NCI-H510A (cell line): ENCODE results near the gene RUNX2.

Experiments used
- DNase-seq: peaks from one replicate; lab custom pipeline; 2025; lab: John Stamatoyannopoulos, UW

The RUNX2 gene

GRCh38 chr6:45677381-45678284 is 349.5 kb downstream of the RUNX2 start:
- DNase-seq = no peak

GRCh38 chr6:45678285-45678607 is 350.1 kb downstream of the RUNX2 start:
- DNase-seq = no peak

- no peak for DNase-seq
These were observed 351.0 kb downstream of the RUNX2 start for GRCh38 chr6:45679163-45679562.

- no peak for DNase-seq
These were observed 351.5 kb downstream of the RUNX2 start for GRCh38 chr6:45679631-45680030.

GRCh38 chr6:45681860-45682511 is 353.9 kb downstream of the RUNX2 start:
- DNase-seq = no peak

GRCh38 chr6:45684476-45684875 is 356.3 kb downstream of the RUNX2 start:
- no peak for DNase-seq

- no peak for DNase-seq
These were observed 356.9 kb downstream of the RUNX2 start for GRCh38 chr6:45685076-45685475.

GRCh38 chr6:45686841-45687569 is 358.9 kb downstream of the RUNX2 start:
- DNase-seq = no peak

GRCh38 chr6:45687570-45687969 is 359.4 kb downstream of the RUNX2 start:
- DNase-seq = no peak

- no peak for DNase-seq
These were observed 360.1 kb downstream of the RUNX2 start for GRCh38 chr6:45688180-45688579.

- DNase-seq = no peak
These were observed 361.9 kb downstream of the RUNX2 start for GRCh38 chr6:45689926-45690615.

GRCh38 chr6:45690846-45691245 is 362.7 kb downstream of the RUNX2 start:
- no peak for DNase-seq

- DNase-seq = no peak
These were observed 363.3 kb downstream of the RUNX2 start for GRCh38 chr6:45691426-45691825.

GRCh38 chr6:45692021-45692420 is 363.9 kb downstream of the RUNX2 start:
- DNase-seq = no peak

- no peak for DNase-seq
These were observed 368.6 kb downstream of the RUNX2 start for GRCh38 chr6:45696738-45697137.

- no peak for DNase-seq
These were observed 369.5 kb downstream of the RUNX2 start for GRCh38 chr6:45697605-45698004.

- DNase-seq = no peak
These were observed 369.9 kb downstream of the RUNX2 start for GRCh38 chr6:45698046-45698445.

- no peak for DNase-seq
These were observed 371.5 kb downstream of the RUNX2 start for GRCh38 chr6:45699663-45700062.

GRCh38 chr6:45702849-45703739 is 375.0 kb downstream of the RUNX2 start:
- DNase-seq = no peak

GRCh38 chr6:45704056-45704800 is 376.1 kb downstream of the RUNX2 start:
- DNase-seq = no peak
